Measurements from ENCODE around the gene CCDC106.
A peak's percentile ranks its signal among the peaks of the same experiment; 100 is the strongest.

Gene CCDC106

DNA sequence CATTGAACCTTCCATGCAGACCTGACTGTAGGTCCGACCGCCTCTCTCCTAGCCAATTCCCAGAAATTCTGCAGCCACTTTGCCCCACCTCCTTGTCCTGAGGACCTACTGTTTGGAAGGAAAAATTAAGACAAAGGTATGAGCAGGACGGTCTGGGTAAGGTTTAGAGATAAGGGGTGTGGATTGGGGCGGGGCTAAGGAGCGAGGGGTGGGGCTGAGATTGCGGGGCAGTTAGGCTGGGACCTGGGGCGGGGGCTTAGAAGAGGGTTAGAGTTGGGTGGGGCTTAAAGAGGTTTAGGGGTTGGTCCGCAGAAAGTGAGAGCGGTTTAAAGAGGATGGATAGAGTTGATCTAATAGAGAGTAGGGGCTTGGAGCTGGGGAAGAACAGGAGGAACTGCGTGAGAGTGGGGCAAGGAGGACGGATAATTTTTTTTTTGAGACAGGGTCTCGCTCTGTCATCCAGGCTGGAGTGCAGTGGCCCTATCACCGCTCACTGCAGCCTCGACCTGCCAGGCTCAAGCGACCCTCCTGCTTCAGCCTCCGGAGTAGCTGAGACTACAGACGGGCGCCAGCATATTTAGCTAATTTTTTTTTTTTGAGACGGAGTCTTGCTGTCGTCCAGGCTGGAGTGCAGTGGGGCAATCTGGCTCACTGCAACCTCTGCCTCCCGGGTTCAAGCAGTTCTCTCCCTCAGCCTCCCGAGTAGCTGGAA lies 44.3 kb upstream of the CCDC106 start:
- FAIRE-seq (no peak), DNase-seq (ENCODE audit: insufficient read length, low spot score) (no peak)
- no peak for TF ChIP-seq POLR2A (IDR thresholded peaks at IDR 0.05; ENCODE audit: low read depth, low read length)

DNA sequence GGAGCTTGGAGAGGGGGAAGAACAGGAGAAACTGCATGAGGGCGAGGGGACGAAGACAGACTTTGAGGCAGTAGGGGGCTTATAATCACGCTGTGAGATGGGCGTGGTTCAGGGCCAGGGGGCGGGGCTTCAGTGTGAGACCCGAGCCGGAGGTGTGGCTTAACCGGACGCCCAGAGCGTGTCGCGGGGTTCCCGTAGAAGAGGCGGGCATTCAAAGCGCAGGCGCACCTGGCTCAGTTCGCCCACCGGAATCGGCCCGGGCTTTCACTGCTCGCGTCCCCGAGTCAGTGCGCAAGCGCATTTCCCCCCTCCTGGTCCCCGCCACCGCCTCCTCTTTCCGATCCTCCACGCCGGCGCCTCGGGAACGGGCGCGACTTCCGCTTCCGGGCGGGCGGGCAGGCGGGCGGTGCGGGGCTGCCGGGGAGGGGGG lies 42.8 kb upstream of the CCDC106 start:
- no peak for TF ChIP-seq SPI1 (IDR thresholded peaks at IDR 0.05; ENCODE audit: low read depth, low read length)
- FAIRE-seq = peak; percentile 91
- peak; percentile 90 for DNase-seq (ENCODE audit: insufficient read length, low spot score)

DNA sequence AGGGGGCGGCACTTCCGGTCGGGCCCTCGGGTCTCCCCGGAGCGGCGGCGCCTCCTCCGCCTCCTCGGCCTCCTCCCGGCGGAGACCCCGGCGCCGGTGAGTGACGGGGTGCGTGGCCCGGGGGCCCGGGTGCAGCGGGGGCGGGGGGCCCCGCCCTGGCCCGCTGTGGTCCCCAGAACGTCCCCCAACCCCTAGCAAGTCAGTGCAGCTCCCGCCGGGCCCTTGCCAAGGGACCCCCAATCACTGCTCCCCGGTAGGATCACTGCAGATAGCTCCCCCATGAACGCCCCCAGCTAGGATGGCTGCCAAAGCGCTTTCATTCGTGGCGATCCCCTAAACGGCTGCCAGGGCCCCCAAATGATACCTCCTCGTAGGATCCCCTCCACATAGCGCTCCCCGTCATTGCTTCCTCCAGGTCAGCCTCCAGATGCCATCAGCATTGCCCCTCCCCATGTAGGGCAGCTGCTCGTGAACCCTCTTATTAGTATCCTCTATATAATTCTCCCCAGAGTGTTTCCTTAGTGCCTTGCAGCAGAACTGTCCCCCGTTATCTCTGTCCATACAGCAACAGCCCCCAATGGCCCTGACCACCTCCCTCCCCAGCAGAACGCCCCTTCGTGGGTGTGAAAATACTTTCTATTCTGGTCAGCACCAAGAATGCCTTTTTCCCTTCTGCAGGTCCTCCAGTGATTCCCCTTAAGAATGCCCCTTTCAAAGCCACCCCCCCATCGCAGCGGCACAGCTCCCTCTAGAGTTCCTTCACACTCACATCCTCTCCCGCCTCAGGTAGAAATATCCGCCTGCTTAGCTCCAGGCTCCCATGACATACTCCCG lies 42.2 kb upstream of the CCDC106 start, which contains the start of gene ZNF865:
Gene ZNF865 (plus strand): TSS at position 11 of the 834 bp plus-strand sequence. CDS start 7,972 bp downstream, outside the sequence.
- FAIRE-seq = peak; percentile 88
- TF ChIP-seq POU2F2 (IDR thresholded peaks at IDR 0.05; ENCODE audit: low read depth, low read length) (no peak), TAF1 (IDR thresholded peaks at IDR 0.05; ENCODE audit: low read depth, low read length) (peak; percentile 3; the same call in 1 of the 2 replicates), PAX5 (IDR thresholded peaks at IDR 0.05; ENCODE audit: insufficient read depth, low read length, severe bottlenecking) (no peak), POLR2A (IDR thresholded peaks at IDR 0.05; ENCODE audit: low read depth, low read length) (no peak; the same call in 1 of the 2 replicates)
- no peak for DNase-seq (ENCODE audit: insufficient read length, low spot score)

DNA sequence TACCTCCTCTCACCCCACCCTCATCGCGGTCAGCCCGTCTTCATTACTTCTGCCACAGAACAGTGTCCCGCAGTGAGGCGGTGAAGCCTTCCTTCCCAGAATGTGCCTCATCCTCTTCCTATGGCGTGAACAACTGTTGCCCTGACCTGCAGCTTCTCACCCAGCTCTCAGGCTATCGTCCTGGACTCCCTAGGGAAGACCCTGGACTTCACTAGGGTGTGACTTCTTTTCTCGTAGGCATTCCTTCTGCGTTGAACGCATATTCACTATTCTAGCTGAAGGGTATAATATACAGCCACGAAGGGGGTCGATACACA lies 41.6 kb upstream of the CCDC106 start:
- DNase-seq (ENCODE audit: insufficient read length, low spot score) = no peak
- TF ChIP-seq POU2F2 (IDR thresholded peaks at IDR 0.05; ENCODE audit: low read depth, low read length) (no peak), PAX5 (IDR thresholded peaks at IDR 0.05; ENCODE audit: insufficient read depth, low read length, severe bottlenecking) (no peak), POLR2A (IDR thresholded peaks at IDR 0.05; ENCODE audit: low read depth, low read length) (no peak), TAF1 (IDR thresholded peaks at IDR 0.05; ENCODE audit: low read depth, low read length) (no peak), POLR2AphosphoS5 (IDR thresholded peaks at IDR 0.05; ENCODE audit: low read depth, low read length) (no peak), SPI1 (IDR thresholded peaks at IDR 0.05; ENCODE audit: low read depth, low read length) (no peak)
- FAIRE-seq = no peak

DNA sequence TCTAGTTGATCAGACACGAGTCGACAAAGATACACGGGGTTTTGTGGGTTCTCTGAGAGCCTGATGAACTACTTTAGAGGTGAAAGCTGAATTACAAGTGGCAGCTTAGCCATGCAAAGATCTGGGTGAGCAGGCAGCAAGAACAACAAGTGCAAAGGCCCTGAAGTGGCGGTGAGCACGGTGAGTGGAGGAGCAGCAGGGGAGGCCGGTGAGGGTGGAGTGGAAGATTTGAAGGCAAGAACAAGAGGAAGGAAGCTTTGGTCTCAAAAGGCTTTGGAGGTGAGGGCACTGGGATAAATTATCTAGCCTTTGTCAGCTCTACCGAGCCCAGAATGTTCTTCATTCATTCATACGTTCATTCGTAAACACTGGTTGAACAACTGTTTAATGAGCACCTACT lies 41.2 kb upstream of the CCDC106 start:
- FAIRE-seq = no peak
- no peak for DNase-seq (ENCODE audit: insufficient read length, low spot score)
- TF ChIP-seq POLR2AphosphoS5 (IDR thresholded peaks at IDR 0.05; ENCODE audit: low read depth, low read length) (no peak), PAX5 (IDR thresholded peaks at IDR 0.05; ENCODE audit: insufficient read depth, low read length, severe bottlenecking) (no peak), TAF1 (IDR thresholded peaks at IDR 0.05; ENCODE audit: low read depth, low read length) (no peak)

DNA sequence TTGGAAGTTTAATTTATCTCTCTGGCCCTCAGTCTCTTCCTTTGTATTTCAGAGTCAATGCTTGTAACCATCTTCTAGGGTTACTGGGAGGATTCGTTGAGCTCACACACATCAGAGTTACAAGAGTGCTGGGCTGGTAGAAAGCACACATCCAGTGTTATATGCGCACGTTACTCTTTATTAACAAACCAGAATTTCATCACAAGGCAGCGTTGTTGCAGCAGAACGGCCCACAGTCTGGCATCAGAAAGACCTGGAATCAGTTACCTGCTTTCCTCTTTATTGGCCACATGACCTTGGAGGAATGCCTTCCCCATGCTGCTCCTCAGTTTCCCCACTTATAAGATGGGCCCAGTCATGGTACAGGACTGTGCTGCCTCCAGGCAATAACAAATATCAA lies 38.7 kb upstream of the CCDC106 start:
- DNase-seq (ENCODE audit: insufficient read length, low spot score) (no peak), FAIRE-seq (no peak)
- no peak for TF ChIP-seq POLR2AphosphoS5 (IDR thresholded peaks at IDR 0.05; ENCODE audit: low read depth, low read length)

DNA sequence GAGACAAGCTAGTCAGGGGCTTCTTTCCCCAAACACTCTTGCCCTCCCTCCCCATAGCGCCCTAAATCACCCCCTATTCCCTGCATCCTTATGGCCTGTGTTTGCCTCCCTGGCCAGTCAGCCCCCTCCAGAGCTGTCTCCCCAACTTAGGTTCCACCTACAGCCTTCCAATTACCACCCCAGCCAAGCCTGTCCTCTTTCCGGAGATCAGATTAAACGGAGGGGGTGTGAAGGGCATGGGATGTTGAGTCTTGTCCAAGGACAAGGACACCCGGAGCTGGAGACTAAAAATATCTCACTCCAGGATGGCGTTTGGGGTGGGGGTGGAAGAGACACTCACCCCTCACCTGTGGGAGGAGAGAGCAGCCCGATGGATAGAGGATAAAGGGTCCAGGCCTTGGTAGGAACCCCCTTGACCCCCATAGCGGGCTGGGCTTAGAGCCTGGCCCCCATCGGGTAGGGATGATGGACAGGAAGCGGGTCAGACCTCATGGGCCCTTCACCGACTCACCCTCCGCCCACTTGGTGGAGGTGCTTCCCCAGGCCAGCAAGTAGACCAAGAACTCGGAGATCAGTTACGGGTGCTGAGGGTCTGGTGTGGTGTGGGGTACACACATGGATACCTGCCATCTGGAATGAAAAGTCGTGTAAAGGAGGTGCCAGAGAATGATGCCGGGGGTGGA lies 36.6 kb upstream of the CCDC106 start:
- TF ChIP-seq PAX5 (IDR thresholded peaks at IDR 0.05; ENCODE audit: insufficient read depth, low read length, severe bottlenecking) (no peak), POU2F2 (IDR thresholded peaks at IDR 0.05; ENCODE audit: low read depth, low read length) (no peak), POLR2A (IDR thresholded peaks at IDR 0.05; ENCODE audit: low read depth, low read length) (no peak), SPI1 (IDR thresholded peaks at IDR 0.05; ENCODE audit: low read depth, low read length) (no peak), POLR2AphosphoS5 (IDR thresholded peaks at IDR 0.05; ENCODE audit: low read depth, low read length) (no peak), TAF1 (IDR thresholded peaks at IDR 0.05; ENCODE audit: low read depth, low read length) (no peak)
- DNase-seq (ENCODE audit: insufficient read length, low spot score) = no peak
- FAIRE-seq = no peak

DNA sequence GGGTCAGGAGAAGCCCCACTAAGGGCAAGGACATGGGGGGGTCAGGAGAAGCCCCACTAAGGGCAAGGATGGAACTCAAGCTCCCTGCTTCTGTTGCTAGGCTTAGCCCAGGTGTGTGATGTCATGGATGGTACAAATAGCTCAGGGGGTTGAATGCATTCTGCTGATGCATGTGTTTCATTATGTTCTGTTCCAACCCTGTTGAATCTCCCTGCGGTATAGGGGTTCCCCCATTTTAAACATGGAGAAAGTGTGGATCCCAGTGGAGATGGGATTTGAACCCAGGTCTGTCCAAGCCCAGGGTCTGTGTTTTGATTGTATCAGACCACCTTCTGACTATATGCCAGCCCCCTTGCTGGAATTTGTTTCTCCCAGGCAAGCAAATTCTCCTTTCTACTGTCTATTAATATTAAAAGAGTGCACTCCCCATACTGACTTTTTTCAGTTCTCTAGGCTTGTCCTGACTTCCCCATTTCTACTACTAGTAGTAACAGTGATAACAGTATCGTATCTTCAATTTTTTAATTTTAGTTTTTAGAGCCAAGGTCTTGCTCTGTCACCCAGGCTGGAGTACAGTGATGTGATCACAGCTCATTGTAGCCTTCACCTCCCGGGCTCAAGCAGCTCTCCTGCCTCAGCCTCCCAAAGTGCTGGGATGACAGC lies 35.9 kb upstream of the CCDC106 start:
- DNase-seq (ENCODE audit: insufficient read length, low spot score) (no peak), FAIRE-seq (peak; percentile 33)
- peak; percentile 40; the same call in 1 of the 2 replicates for TF ChIP-seq SPI1 (IDR thresholded peaks at IDR 0.05; ENCODE audit: low read depth, low read length)
- TF ChIP-seq POLR2AphosphoS5 (IDR thresholded peaks at IDR 0.05; ENCODE audit: low read depth, low read length) = no peak

DNA sequence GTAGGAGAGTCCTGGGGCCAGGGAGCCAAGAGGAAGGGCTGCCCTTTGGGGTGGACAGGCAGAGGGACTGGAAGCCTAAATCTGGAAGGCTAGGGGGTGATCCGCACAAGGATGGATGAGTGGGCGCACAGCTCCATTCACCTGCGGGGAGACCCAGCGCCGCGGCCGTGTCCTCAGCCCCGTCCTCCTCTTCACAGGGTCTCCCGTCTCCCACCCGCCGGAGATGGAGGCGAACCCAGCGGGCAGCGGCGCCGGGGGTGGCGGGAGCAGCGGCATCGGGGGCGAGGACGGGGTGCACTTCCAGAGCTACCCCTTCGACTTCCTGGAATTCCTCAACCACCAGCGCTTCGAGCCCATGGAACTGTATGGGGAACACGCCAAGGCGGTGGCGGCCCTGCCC lies 34.6 kb upstream of the CCDC106 start:
- TF ChIP-seq SPI1 (IDR thresholded peaks at IDR 0.05; ENCODE audit: low read depth, low read length) = no peak
- TF ChIP-seq POLR2AphosphoS5 (IDR thresholded peaks at IDR 0.05; ENCODE audit: low read depth, low read length) = no peak
- TF ChIP-seq POU2F2 (IDR thresholded peaks at IDR 0.05; ENCODE audit: low read depth, low read length) = no peak
- TF ChIP-seq PAX5 (IDR thresholded peaks at IDR 0.05; ENCODE audit: insufficient read depth, low read length, severe bottlenecking) = no peak
- TF ChIP-seq TAF1 (IDR thresholded peaks at IDR 0.05; ENCODE audit: low read depth, low read length) = no peak
- no peak for TF ChIP-seq POLR2A (IDR thresholded peaks at IDR 0.05; ENCODE audit: low read depth, low read length)
- DNase-seq (ENCODE audit: insufficient read length, low spot score) (no peak), FAIRE-seq (no peak)

All from GM12891 (cell line).